Measurements from ENCODE around the gene PPP1R17. TPM values are rescaled to one million over a fixed set of nuclear protein-coding genes. Genes with fewer than 3 reads are reported as not detected.

Gene PPP1R17
- polyA plus RNA-seq (ENCODE audit: insufficient read length in 4 of 4) = not detected

DNA sequence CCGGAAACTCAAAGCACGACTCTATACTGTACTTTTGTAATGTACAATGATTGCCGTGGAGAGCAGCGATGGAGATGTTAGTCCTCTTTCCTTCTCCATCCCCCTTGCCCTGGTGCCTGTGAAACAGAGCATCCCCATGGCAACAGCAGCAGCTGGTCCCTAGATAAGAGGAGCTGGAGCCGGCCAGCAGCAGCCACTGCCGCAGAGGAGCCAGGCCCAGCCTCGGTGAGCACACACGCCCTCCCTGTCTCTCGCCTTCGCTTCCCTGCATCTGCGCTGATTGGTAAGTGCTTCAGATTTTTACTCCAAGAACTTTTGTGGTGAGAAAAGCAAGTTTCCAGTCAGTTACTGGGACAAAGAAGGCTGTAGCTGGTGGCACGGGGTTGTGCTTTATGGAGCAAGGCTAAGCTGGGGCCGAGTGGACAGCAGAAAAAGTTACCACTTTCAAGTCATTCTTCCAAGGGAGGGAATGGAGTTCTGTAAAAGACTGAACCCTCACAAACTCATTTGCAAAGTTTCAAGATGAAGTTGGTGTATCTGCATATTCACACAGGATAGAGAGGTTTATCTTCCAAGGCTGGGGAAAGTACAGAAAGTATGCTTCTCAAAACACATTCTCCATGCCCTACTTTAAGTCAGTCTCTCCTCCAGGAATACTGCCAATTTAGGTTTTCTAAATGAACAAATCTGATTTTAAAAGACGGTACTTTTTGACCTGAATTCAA is at the start of gene PPP1R17:
Gene PPP1R17 (plus strand): TSS at position 192 of the 725 bp plus-strand sequence. CDS start 5,227 bp downstream, outside the sequence.
- no peak for DNase-seq (ENCODE audit: low read depth in 4 of 4, low spot score in 3 of 4)

DNA sequence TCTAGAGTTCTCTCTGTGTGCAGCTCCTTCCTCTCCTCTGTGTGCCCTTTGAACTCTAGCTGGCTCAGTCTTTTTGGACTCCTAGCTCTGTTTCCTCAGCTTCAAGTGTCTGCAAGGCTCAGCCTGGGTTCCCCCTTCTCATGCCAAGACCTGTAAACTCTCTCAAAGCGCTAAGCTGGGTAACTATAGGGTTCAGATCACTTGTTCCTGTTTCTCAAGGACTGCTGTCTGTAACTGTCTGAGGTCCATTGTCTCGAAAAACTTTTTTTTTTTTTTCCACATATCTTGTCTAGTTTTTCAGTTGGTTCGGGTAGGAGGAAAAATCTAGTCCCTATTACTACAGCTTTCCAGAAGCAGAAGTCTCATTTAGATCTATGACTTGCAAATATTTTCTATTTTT is 46.6 kb upstream of the PPP1R17 start:
- DNase-seq (ENCODE audit: low read depth in 4 of 4, low spot score in 3 of 4) = no peak

DNA sequence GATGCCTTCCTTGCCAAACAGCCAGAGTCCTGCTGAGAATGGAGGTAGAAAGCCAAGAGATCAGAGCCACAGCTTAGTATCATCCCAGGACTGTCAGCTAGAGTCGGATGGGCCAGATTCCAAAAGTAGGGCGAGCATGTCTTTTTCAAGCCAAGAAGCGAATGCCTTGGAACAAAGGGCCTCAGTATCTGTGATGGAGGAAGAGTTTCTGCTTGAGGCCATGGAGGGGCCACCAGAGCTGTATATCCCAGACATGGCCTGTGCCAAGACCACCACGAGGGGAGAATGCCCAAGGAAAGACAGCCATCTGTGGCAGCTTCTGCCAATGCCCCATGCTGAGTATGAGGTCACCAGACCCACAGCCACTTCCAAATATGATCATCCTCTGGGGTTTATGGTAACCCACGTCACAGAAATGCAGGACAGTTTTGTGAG is 44.3 kb upstream of the PPP1R17 start:
- DNase-seq (ENCODE audit: low read depth in 4 of 4, low spot score in 3 of 4) = no peak

DNA sequence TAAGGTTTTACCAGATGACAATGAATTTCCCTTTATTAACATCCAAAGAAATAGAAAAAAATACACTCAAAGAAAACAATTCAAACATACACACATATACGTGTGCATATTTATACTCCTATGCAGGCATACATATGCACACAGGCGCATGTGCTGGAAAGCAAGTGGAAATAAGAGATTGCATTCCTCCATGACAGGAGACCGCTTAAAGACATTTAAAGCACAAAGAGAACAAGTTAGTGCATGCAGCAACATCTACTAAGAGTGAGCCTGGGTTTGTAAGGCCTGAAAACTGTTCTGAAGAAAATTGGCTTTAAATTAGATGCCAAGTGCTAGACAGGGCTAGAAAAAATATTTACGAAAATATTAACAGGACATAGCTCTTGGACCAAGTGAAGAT is 40.1 kb upstream of the PPP1R17 start:
- no peak for DNase-seq (ENCODE audit: low read depth in 4 of 4, low spot score in 3 of 4)

DNA sequence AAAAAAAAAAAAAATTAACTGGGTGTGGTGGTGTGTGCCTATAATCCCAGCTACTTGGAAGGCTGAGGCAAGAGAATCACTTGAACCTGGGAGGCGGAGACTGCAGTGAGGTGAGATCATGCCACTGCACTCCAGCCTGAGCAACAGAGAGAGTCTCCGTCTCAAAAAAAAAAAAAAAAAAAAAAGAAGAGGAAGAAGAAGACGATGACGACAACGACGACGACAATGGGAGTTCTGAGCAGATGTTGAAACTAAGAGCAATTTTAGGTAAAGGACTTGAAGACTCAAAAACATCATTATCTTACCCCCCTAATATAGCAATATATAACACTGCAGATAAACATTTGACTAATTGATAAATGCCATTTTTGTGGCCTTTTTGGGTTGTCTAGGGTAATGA is 39.5 kb upstream of the PPP1R17 start:
- DNase-seq (ENCODE audit: low read depth in 4 of 4, low spot score in 3 of 4) = no peak

DNA sequence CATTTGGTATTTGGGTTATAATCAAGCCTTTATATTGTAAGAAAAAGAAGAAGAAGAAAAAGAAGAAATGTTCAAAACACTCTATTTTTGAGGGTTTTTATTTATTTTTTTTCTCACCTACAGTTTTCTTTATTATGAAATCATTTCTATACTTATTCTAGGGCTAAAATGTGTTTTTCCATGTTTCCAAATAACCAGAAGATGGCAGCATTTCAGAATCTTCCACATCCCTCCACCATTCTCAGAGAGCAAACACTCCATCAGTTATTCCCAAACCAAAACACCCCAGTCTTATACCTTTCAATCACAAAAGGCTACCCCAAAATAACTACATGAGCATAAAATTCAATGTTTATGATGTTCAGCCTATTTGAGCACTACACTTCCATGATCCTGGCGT is 38.7 kb upstream of the PPP1R17 start:
- no peak for DNase-seq (ENCODE audit: low read depth in 4 of 4, low spot score in 3 of 4)

DNA sequence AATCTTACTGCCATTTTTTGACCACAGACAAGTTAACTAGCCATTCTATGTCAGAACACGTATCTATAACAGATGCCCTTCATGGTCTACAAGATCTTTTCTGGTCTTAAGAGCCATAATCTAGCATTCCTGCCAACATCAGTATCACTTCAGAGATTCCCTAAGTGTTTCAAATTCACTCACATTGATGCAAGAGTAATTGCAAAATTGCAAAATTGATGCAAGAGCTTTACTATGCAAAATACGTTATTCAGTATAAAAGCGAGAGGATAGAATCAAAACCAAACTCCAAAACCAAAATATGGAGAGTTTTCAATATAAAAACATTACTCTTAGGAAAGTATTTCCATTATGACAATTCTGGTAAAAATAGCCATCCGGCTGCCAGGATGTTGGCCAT is 38.1 kb upstream of the PPP1R17 start:
- no peak for DNase-seq (ENCODE audit: low read depth in 4 of 4, low spot score in 3 of 4)

DNA sequence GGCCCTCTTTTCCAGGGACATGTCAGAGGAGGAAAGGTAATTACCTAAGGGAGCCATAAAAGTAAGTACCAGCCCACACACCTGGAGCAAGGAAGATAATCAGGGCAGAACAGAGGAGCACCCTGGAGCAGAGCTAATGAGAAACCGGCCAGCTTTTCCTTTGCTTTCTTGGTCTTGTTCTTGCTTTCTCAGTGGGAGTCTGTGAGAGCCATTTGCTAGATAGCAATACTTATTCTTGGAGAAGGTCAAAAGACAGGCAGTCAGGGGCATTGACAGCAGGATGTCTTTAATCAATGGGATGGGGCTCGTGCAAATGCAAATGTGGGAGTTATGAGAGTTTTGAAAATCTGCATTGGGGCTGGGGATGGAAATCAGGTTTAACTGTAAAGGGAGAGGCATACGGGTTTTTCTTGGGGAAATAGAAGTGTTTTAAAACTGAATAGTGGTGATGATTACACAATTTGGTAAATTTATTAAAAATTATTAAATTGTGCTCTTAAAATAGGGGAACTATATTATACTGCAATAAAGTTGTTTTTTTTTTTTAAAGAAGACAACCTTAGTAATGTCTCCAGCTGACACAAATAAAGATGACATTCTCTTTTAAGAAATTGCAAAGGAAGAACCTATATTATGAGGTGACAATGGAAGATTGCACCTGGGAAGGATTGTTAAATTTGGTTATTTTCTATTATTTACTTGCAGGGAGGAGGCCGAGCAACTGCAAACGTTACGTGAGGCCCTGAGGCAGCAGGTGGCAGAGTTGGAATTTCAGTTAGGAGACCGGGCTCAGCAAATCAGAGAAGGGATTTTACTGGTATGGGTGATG is 35.6 kb upstream of the PPP1R17 start:
- DNase-seq (ENCODE audit: low read depth in 4 of 4, low spot score in 3 of 4) = no peak

DNA sequence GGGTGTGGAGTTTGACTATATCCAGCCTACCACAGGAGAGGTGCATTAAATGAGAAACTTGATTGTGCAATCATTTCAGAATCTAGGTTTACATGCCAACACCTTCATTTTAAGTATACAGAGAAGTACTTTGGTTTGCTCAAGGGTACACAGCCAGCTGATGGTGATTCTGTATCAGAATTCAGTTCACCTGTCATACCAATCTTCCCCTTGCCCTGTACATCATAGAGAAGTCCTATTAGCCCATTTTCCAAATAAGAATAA is 35.0 kb upstream of the PPP1R17 start:
- DNase-seq (ENCODE audit: low read depth in 4 of 4, low spot score in 3 of 4) = no peak

DNA sequence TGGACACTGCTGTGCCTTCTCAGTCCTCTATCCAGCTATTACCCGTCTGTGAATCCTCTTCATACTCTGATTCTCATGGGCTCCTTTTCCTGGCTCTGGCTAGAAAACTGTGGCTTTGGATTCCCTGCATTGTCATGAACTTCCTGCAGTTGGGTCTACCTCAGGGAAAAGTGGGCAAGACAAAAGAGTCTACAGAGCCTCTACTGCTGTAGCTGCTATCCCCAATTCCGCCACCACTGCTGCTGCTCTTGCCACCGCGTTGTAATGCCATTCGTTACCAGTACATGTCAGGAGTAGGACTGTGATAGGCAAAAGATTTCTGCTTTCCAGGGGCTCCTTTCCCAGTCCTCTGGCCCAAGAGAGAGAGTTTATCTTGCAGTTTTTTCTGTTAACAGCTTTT is 23.9 kb upstream of the PPP1R17 start:
- no peak for DNase-seq (ENCODE audit: low read depth in 4 of 4, low spot score in 3 of 4)

DNA sequence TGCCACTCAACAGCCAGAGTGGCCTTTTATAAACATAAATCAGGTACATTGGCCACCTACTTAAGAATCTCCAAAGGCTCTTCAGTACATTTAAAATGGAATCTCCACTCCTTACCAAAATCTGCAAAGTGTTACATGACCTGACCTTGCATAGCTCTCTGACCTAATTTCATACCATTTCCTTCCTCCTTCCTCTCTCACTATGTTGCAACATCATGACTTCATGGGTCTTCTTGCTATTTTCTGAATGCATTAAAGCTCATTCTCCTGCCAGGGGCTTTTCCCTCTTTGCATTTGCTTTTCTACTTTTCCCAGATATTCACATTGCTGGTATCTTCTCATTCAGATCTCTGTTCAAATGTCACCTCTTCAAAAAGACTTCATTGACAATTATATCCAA is 22.1 kb upstream of the PPP1R17 start:
- no peak for DNase-seq (ENCODE audit: low read depth in 4 of 4, low spot score in 3 of 4)

DNA sequence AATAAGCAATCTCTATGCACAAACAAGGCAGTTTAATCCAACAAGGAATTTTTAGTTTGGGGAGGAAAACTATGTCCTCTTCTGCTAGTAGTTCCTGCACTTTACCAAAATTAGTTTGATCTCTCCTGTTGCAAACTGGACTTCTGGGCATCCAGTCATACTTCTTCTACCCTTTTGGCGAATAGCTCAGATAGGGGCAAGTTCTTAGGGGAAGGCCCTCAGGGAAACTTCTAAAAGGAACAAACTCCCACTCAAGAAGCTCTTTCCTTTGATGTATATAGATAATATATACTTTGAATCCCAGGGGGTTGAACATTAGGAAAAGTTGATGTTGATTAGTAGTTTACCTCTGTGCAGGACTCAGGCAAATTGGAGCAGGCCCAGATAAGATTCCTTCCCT is 21.5 kb upstream of the PPP1R17 start:
- DNase-seq (ENCODE audit: low read depth in 4 of 4, low spot score in 3 of 4) = no peak

DNA sequence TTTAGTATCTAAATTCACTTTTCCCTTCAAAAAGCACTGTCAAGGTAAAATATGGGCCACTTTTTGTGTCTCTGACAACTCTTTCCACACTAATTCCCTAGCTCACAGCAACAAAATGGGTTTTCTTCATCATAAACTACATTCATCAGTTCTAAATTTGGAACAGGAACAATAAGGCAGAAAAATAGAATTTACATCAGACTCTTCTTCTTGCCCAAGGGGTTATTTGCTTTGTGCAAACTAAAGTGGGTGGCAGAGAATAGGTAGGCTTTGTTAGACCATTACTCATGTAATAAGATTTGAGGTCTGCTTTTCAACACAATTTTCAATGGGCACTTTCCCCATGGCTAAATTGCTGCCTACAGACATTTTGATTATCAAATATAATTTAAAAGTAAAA is 17.6 kb upstream of the PPP1R17 start:
- DNase-seq (ENCODE audit: low read depth in 4 of 4, low spot score in 3 of 4) = no peak

DNA sequence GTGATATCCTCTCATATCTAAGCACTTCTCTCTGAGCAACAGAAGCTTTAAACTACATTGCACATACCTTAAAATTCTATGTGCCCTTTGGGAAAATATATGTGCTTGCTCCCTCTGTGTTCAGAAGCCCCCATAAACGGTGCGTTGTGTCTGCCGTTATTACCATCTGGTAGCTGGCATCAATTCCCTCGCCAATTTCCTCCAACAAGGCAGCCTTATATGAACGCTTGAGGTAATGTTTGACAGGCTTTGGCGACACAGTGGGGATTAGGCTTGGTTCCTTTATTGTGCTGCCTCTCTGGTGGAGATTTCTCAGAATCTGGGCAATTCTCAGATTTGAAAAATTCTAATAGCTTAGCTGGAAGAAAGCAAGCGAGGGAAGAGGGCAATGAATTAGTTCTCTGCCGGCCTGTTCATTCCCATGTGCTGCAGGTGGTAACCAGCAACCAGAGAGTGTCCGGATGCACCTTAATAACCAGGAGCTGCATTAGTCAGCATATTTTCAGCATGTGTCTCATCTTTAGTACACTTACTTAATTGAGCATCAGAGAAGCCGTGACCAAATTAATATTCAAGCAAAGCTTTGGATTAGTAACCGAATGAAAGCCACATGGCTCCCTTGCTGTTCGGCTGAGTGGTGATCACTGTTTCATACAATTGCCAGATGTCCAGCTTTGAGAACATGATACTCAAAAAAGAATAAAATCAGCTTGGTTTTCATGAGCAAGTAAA is 7.3 kb upstream of the PPP1R17 start:
- no peak for DNase-seq (ENCODE audit: low read depth in 4 of 4, low spot score in 3 of 4)

DNA sequence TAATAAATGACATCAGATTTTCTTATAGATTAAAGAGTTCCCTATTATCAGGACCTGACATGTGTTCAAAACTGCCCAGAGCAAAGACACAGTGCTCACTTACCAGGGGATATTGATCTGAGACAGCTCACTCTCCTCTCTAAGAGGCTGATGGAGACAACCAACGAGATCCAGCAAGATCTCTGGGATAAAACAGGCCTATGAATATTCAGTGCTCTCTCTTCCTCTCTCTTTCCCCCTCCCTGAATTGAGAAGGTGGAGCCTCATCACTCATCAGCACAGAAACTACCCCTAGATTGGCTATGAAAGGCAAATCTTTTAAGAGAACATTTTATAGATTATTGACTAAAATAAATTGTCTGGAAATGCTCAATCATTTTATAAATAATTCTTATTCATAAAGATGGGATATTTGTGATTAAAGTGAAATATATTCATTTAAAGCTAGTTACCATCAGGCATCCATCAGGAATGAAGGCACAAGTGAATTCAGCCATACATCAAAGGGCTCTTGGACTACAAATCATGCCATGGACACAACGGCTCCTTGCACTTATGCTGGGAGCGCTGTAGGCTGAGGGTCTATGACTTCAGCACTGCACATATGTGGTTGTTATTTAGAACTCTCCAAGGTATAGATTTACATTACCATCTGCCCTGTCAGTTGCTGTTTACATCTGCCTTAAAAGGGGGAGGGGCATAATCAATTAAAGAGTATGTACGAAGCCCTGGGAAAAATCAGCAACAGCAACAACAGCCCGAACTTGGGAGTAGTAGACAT is 3.4 kb upstream of the PPP1R17 start:
- no peak for DNase-seq (ENCODE audit: low read depth in 4 of 4, low spot score in 3 of 4)

DNA sequence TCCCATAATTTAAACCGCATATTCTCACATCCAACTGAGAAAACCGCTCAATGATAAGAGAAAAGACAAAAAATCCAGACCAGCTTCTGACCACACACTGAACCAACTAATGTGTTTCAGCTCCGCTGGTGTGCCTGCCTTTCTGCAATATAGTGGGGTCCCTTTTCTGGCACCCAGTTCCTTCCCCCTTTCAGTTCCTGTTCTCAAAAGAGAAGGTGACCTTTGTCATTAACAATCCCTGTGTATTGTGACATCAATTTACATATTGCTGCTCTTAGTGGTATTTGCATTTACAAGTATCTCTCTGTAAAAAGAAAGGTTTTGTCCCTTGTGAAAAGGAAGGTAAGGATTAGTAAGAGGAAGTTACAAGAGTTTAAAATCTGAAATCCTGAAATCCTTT is 1.4 kb downstream of the PPP1R17 start:
- no peak for DNase-seq (ENCODE audit: low read depth in 4 of 4, low spot score in 3 of 4)

DNA sequence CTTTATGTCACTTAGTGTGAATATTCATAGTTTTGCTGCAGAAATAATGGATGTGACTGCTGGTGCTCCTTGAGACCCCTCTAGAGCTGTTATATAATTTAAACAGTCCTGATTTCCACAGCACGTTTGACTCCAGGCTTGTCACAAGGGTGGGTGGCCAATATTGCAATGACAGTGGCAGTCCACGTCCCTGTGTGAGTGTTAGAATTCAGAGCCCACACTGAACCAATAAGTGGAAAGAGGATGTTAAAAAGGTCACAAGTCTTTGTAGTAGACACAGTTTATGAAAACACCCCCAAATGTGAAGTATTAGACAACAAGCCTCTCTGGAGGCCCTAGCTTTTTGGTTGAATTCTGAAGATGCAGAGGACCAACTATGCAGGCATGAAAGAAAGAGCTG is 2.0 kb downstream of the PPP1R17 start:
- no peak for DNase-seq (ENCODE audit: low read depth in 4 of 4, low spot score in 3 of 4)

DNA sequence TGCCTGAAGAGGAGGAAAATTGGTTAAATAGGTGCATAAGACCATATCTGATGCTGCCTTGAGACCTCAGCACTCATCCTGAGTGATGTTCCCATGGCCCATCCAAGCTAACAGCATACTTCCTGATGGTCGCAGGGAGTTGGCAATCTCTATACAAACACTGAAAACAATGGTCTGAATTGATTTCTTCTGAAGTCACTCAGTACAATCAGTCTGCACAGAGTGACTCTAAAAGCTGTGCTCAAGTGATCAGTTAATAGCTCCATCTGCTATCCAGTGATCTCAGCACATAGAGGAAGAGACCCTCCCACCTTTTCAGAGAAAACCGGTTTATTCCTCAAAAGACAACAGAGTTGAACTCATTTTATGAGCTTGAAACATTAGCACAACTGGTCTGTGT is 3.9 kb downstream of the PPP1R17 start:
- DNase-seq (ENCODE audit: low read depth in 4 of 4, low spot score in 3 of 4) = no peak

DNA sequence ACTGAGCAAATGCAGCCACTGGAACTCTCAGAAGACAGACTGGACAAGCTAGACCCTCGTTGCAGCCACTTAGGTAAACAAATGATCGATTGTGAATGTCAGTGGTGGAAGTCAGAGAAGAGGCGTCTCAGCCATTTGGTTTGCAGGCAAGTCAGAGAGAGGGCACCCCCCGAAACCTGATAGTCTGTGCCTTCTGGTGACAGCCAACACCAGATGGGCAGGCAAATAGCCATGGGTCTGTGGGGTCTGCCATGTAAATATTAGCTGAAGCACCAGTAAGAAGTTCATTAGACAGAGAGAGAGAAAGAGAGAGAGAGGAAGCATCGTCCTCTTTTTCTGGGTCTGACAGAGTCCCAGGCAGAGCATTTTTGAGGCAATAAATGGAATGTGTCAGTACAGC is 5.4 kb downstream of the PPP1R17 start:
- no peak for DNase-seq (ENCODE audit: low read depth in 4 of 4, low spot score in 3 of 4)

DNA sequence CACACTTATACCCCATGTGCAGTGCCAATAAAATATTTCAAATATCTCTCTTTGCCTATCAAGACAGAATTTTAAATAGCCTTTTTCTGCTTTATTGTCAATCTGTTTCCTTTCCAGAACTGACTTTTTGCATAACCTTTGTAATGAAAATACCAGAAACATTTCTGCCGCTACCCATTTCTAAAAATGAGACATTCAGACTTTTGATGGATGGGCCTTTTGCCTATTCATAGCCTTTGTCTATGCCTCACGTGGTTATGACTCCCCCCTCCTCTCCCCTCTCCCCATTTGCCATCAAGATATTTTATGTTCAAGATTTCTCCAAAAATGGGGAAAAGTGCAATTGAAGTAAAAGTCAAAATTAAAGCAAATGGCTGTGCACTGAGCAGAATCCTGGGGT is 5.9 kb downstream of the PPP1R17 start:
- DNase-seq (ENCODE audit: low read depth in 4 of 4, low spot score in 3 of 4) = no peak

Data from right renal pelvis (tissue), 4 donors.